Gastroesophageal sphincter (tissue), 3 donors: ENCODE data around the gene WNK2.
"Not testable (repeated sequence)": the region's sequence is repeated elsewhere in the genome, so short reads cannot be mapped to it uniquely, and the experiment has no call there.

Experiments
- CTCF ChIP-seq, 4 experiments: fragments of 200-600 bp in 2 of 4; fragments of 450-650 bp in 2 of 4; sonication (generic) in 1 of 4; IDR thresholded peaks; one replicate each; pipeline ENCODE4 v1.5.1; 2017 to 2019; ENCODE audit warnings: antibody characterized with exemption in 4 of 4, mild to moderate bottlenecking in 2 of 4, moderate library complexity in 2 of 4
- POLR2A ChIP-seq, 2 donors: fragments of 450-650 bp; IDR thresholded peaks; one replicate each; pipeline ENCODE4 v1.6.1; 2017; ENCODE audit warnings: antibody characterized with exemption in 2 of 2, mild to moderate bottlenecking in 2 of 2, moderate library complexity in 1 of 2

GRCh38 chr9:93323446-93323954 is 139.6 kb downstream of the WNK2 start:
- TF ChIP-seq CTCF, POLR2A (IDR thresholded peaks at IDR 0.05): not testable (repeated sequence)
